HG02938 (cell line): ENCODE measurements around the gene ASB16.
"Not testable (repeated sequence)": the region's sequence is repeated elsewhere in the genome, so short reads cannot be mapped to it uniquely, and the experiment has no call there.

ENCODE experiments used
- ATAC-seq: cut with Tn5 transposase; IDR thresholded peaks from one replicate; pipeline ENCODE4 v1.9.1; 2021; ENCODE audit warnings: mild to moderate bottlenecking, moderate library complexity; ENCODE audit not compliant: unreplicated experiment

ASB16 gene

DNA sequence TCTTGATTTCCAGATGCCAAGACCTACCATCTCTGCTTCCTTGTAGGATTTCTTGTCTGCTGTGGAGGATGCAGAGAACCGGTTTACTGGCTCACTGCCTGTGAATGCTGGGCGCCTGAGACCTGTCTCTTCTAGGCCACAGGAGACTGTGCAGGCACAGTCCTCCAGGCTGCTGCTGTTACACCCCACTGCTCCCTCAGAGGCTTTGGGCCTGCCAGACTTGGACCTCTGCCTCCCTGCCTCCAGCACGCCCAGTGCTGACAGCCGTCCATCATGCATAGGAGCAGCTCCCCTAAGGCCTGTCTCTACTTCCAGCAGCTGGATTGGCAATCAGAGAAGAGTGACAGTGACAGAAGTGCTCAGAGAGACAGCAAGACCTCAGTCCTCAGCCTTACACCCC, 22.7 kb upstream of the ASB16 start:
- no peak for ATAC-seq

DNA sequence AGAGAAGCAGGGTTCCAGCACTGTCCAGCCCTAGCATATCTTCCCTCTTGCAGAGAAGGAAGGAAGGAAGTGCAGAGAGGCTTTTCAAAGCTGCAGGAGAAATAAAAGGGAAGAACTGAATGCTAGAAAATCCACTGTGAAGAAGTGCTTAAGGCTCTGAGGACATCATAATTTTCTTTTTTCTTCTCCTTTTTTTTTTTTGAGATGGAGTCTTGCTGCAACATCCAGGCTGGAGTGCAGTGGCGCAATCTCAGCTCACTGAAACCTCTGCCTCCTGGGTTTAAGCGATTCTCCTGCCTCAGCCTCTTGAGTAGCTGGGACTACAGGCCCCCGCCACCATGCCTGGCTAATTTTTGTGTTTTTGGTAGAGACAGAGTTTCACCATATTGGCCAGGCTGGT, 21.4 kb upstream of the ASB16 start:
- ATAC-seq = not testable (repeated sequence)

DNA sequence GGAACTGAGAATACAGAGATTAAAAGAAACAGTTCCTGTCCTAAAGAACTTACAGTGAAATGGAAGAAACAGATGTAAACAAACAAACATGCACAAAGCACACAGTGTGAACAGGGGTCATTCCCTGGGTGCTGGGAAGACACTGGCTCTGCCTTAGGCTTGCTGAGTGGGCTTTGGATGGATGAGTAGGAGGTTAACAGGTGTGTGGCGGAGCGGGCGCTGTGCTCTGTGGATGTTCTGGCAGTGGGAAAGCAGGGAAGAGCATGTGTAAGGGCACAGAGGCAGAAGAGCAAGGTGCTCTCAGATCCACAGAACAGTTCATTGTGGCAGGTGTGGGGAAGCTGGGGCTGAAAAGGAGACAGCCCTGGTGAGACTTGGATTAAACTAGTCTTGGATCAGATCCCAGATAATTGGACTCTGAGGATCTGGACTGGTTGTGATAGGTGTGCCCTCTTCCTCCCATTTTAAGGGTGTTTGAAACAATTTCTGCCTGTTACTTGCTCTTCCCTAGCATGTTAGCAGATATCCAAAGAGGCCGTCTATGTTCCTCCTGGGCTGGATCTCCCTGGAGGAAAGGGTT, 20.7 kb upstream of the ASB16 start:
- ATAC-seq = no peak

DNA sequence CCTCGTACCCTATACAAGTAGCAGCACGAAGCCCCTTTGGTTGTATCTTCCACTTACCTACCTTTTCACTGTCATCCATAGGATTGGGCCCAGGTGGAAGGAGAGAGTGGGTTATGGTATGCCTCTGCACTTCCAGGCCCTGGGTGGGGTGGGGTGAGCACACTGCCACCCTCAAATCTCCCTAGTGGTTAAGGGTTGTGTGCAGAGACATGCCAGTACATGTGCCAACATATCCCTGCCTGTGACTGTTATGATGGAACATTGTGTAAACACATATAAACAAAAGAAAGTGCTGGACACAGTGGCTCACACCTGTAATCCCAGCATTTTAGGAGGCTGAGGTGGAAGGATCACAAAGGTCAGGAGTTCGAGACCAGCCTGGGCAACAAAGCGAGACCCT, 17.6 kb upstream of the ASB16 start:
- ATAC-seq = no peak

DNA sequence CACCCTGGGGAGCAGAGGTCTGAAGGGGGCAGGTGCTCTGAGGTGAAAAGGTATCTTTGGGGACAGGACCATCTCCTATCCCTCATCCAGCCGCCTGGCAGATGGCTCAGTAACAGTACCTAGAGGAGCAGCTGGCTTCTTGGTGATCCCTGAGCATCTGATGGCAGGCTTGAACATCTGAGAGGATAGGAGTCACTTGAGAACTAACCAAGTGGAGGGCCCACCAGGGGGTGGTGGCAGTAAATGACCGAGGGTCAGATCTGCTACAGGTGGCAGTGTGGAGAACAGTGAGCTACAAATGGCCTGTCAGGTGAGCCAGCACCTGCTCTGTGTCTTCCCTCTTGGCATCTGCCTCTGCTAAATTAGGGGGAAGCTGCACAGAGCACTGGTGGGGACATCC, 15.0 kb upstream of the ASB16 start:
- no peak for ATAC-seq

DNA sequence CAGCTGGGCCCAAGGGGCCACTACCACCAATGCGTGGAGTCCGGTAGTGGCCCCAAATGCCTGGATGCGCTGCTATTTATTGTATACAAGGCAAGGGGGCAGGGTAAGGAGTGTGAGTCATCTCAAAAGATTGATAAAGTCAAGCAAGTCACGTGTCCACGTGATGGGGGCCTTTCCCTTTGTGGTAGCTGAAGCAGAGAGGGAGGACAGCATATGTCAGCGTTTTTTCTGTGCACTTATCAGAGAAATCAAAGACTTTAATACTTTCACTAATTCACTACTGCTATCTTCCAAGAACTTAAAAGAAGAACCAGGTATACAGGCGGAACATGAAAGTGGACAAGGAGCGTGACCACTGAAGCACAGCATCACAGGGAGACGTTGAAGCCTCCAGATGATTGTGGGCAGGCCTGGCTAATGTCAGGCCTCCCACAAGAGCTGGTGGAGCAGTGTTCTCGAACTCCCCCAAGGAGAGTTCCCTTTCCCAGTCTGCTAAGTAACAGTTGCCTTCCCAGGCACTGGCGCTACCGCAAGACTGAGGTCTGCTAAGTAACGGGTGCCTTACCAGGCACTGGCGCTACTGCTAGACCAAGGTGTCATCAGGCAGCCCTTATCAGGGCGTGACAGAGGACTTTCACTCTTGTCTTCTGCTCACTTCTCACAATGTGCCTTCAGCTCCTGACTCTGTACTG, 10.8 kb upstream of the ASB16 start:
- no peak for ATAC-seq

DNA sequence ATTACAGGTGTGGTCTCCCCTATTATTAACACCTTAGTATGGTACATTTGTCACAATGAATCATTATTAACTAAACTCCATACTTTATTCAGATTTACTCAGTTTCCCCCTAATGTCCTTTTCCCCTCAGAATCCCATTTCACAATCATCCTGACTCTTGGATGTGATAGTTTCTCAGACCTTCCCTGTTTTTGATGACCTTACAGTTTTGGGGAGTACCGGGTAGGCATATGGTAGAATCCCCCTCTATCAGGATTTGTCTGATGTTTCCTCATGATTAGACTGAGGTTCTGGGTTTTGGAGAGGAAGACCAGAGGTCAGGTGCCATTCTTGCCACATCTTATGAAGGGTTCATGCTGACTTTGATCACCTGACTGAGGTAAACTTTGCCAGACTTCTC, 6.0 kb upstream of the ASB16 start:
- no peak for ATAC-seq

DNA sequence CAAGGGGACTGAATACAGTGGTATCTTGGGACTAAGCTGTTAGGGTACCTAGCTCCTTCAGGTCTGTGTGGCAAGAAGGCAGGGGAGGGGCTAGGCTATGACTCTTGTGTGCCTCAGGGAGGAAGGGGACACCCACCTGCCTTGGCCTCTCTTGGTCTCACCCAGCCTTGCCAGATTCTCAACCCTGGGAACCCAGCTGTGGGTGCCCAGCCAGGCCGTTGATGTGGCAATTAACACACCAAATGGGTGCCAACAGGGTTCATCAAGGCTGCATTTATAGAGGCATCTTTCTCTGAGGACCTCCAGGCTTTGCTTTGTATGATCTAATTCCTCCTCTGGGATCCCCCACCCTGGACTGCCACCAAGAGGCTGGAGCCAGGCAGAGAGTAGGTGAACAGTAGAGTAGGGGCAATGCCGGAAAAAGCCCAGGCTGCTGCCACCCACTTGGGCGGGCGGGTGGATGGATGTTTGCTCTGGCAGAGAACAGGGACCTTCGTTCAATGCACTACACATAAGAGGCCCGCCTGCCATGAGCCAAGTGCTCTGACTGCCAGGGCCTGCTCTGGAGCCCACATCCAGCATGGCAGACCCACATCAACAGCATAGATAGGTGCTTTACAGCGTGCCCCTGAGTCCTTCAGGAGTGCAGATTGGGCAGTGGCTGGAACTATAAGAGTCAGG, 3.2 kb upstream of the ASB16 start:
- ATAC-seq = no peak

DNA sequence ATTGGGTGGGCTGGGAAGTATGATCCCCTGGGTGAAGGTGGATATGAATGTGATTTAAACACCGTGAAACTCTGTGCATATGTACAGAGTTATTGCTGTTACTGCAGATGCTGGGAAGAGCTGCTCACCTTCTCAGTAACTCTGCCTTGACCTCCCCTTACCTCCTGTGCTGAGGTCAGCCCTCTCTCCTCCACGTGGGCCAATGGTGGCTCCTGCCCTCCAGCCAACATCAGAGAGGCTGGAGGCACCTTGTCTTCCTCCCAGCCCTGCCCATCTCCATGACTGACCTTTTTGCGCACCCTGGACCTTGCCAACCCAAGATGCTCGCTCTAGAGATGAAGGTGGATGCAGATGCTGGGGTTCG, 387 bp upstream of the ASB16 start:
- ATAC-seq = no peak

DNA sequence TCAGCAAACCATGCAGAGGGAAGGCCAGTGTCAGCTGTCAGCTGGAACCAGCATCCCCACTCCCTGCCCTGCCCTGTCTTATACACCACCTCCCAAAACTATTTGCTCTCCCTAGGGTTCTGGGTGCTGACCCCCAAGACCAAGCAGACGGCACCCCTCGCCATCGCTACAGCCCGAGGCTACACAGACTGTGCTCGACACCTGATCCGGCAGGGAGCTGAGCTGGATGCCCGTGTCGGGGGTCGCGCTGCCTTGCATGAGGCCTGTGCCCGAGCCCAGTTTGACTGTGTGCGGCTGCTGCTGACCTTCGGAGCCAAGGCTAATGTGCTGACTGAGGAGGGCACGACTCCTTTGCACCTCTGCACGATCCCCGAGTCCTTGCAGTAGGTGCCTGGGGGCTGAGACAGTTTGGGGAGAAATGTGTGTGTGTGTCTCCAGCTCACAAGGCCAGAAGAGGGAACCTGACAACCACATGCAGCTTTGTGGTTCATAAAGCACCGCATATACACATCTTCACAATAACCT, 1.5 kb downstream of the ASB16 start:
- no peak for ATAC-seq

DNA sequence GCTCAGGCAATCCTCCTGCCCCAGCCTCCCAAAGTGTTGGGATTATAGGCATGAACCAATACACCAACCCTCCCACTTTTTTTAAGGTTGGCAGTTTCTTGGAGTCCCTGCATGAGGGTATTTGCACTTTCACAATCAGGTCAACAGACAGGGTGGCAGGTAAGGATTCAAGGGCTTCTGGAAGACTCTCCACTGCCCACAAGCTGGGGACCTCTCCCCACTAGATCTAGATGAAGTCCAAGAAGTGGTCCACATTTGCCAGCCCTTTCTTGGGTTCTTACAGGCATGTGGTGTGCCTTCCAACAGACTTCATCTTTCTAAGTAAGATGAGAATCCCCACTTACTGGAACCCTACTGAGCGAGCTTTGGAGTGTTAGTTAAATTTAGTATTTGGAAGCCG, 3.9 kb downstream of the ASB16 start:
- no peak for ATAC-seq

DNA sequence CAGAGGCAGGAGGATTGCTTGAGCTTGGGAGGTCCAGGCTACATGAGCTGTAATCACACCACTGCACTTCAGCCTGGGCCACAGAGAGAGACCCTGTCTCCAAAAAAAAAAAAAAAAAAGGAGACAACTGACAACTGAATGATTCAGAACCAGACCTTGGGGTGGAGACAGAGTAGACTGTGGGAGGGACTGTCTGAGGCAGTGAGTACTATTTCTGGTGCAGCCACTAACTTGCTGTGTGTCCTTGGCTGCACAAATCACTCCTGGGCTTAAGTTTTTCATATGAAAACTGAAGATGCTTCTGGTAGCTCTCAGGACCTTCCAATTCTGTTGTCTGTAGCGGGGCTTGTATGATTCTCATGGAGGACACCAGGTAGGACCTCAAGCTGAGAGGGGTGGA, 5.8 kb downstream of the ASB16 start:
- no peak for ATAC-seq

DNA sequence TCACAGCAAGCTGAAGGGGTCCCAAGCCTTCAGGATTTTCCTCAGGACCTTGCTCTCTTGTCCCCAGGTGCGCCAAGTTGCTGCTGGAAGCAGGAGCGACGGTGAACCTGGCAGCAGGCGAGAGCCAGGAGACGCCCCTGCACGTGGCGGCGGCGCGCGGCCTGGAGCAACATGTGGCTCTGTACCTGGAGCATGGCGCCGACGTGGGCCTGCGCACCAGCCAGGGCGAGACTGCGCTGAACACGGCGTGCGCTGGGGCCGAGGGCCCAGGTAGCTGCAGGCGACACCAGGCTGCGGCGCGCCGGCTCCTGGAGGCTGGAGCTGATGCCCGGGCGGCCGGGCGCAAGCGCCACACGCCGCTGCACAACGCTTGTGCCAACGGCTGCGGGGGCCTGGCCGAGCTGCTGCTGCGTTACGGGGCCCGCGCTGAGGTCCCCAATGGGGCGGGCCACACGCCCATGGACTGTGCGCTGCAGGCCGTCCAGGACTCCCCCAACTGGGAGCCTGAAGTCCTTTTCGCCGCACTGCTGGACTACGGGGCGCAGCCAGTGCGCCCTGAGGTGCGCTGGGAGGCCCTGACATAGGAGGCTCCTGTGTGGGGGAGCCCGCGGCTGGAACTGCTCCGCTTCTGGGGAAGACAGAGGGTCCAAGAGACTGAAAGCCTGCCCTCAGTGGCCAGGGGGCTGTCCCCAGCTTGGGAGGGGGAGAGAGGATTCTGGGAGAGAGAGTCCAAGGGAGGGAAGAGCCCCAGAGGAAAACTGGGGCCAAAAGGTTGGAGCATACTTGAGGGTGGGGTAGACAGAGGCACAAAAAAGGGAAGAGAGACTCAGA, 6.4 kb downstream of the ASB16 start:
- ATAC-seq = no peak

DNA sequence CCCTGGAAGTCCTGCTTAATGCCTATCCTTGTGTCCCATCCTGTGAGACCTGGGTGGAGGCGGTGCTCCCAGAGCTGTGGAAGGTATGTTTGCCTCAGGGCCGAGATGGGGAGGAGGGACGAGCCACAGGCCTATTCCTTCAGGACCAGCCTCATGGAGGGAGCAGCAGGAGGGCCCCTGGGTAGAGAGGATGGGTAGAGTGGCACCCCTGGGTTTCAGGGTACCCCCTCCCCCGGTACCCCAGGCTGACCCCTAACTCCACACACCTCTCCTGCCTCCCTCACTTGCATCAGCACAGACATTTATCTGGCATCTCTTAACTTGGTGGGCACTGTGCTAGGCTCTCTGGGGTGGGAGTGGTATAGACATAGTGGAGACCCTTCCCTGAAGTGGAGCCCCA, 7.1 kb downstream of the ASB16 start:
- ATAC-seq = no peak

DNA sequence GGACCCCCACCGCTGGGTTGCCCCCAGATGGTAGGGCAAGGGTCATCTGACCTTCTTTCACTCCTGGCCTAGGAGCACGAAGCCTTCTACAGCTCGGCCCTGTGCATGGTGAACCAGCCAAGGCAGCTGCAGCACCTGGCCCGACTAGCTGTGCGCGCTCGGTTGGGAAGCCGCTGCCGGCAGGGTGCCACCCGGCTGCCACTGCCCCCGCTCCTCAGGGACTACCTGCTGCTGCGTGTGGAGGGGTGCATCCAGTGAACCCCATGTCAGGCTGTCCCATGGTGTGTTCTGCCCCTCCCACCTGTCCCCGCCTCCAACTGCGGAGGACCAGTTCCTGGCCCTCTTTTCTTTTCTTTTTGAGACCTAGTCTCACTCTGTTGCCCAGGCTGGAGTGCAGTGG, 7.6 kb downstream of the ASB16 start:
- no peak for ATAC-seq

DNA sequence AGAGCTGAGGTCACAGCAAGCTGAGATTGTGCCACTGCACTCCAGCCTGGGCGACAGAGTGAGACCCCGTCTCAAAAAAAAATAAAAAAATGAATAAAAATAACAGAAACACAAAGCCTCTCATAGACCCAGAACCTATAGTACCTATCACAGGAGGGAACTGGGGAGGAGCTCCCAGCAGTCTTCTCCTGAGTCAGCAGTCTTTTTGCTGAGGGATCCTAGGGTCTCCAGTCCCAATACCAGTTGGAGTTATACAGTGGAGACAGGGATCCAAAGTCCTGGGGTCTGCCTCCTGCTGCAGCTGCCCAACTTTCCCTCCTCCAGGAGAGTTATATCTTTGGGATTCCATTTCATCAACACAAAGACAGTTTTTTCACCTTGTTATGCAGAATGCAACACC, 12.5 kb downstream of the ASB16 start:
- ATAC-seq = no peak

DNA sequence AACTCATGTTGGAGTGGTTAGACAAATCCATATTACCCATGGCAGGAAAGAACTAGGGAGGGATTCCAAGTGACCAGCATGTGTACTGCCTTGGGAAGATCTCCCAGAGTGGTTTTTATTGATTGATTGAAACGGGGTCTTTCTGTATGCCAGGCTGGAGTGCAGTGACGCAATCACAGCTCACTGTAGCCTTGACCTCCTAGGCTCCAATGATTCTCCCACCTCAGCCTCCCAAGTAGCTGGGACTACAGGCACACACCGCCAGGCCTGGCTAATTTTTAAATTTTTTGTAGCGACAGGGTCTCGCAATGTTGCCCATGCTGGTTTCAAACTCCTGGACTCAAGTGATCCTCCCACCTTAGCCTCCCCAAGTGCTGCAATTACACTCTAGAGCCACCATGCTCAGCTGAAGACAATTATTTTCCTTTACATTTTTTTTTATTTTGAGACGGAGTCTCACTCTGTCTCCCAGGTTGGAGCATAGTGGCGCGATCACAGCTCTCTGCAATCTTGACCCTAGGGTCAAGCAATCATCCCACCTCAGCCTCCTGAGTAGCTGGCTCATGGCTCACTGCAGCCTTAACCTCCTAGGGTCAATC, 13.8 kb downstream of the ASB16 start:
- ATAC-seq = no peak

DNA sequence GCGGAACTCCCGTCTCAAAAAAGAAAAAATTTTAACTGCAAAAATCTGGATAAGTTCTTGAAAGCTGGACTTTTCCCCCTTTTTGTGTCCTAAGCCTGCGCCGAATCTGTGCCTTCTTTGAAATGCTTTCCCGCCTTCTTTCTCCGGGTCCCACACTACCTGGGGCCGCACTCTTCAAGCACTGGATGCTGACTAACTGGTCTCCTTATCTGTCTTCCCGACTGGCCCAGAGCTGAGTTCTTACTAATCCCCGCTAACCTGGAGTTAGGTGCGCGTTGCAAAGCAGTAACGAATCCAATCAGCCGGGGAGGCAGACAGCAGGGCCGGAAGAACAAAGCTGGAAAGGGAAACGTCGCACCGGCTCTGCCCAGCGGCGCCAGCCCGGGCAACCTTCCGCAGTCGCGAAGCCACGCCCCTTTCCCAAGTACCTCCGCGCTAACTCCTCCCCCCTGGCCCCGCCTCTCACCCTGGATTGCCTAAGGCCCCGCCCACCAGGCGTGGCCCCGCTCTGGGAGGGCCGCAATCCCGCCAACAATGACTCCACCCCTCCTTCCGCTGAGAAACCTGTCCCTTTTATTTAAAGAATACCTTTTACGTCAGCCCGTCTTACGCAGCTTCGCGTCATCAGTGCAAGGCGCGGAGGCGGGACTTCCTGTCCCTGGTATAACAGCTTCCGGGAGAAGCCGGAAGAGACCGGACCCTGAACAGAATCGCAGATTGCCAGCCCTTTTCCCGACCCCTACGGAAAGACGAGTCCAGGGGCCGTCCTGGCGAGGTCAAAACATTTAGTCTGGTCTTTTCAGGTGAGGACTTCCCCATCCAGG, 16.0 kb downstream of the ASB16 start, which contains the start of gene TMUB2:
TMUB2 (plus strand) TSS at position 666 of the 824 bp plus-strand sequence. CDS start 737 bp downstream, outside the sequence.
- peak; percentile 92 for ATAC-seq

DNA sequence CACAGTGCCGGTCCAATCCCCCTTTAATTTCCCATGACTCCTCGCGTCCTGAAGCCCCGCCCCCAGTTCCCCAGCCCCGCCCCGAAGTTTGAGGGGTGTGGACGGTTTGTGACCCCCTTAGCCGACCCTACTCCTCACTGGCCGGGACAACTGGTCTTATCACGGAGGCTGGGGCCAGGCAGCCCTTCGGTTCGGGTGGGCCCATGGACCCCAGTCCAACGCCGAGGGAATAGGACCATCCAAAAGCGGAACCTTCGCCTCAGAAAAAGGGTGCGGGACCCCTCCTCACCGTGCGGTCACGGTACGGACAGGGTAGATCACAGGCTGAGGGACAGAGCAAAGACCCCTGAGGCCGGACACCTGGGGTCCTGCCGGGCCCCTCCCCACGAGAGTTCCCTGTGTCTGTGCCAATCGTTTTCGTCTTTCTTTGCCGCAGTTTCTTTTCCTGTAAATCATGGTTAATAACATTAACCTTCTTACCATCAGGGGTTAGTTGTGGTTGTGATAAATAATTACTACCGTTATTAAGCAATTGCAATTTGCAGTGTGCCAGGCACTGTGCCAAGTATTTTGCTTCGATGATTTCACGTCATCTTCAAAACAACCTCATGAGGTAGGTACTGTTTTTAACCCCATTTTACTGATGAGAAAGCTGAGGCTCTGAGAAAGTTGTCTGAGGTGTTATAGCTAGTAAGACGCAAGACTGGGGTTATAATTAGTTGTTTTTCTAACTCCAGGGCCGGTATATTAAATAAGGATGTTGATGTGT, 16.8 kb downstream of the ASB16 start:
- peak; percentile 46 for ATAC-seq
